Lung microvascular endothelial cell (primary cell): Measurements from ENCODE around the gene CMTM3. TPM values are rescaled to one million over a fixed set of nuclear protein-coding genes. Genes with fewer than 3 reads are reported as not detected.
"Not testable (repeated sequence)": the region's sequence is repeated elsewhere in the genome, so short reads cannot be mapped to it uniquely, and the experiment has no call there.

ENCODE experiments used
- DNase-seq, 2 donors: peaks; one replicate each; pipeline versions ENCODE4 v3.0.0 to v3.0.0-alpha.2; 2010; ENCODE audit warnings: low read depth in 2 of 2
- total RNA-seq: library from RNA; depleted of rRNA; stranded (reverse); fragments of >200 nt; gene quantifications from 2 replicates; pipeline ENCODE4 v1.2.1, GENCODE V29; 2014

Gene CMTM3
- total RNA-seq, 1 donor from 2014 or later, result 28.0 TPM

- not testable (repeated sequence) for DNase-seq
Observed at GRCh38 chr16:66631558-66631957, 27.1 kb downstream of the CMTM3 start.

GRCh38 chr16:66634527-66635196 is 30.2 kb downstream of the CMTM3 start:
- DNase-seq, result no peak

GRCh38 chr16:66635406-66635805 is 30.9 kb downstream of the CMTM3 start:
- no peak for DNase-seq

- DNase-seq, result no peak
Observed at GRCh38 chr16:66636199-66636598, 31.7 kb downstream of the CMTM3 start.

- no peak for DNase-seq
Observed at GRCh38 chr16:66637806-66638205, 33.3 kb downstream of the CMTM3 start.

- no peak for DNase-seq
Observed at GRCh38 chr16:66639091-66639885, 34.8 kb downstream of the CMTM3 start.

GRCh38 chr16:66640724-66641314 is 36.3 kb downstream of the CMTM3 start:
- no peak for DNase-seq

GRCh38 chr16:66641387-66641786 is 36.9 kb downstream of the CMTM3 start:
- no peak for DNase-seq

- DNase-seq, result no peak
Observed at GRCh38 chr16:66647866-66648265, 43.4 kb downstream of the CMTM3 start.

- DNase-seq, result no peak
Observed at GRCh38 chr16:66649167-66649566, 44.7 kb downstream of the CMTM3 start.

- no peak for DNase-seq
Observed at GRCh38 chr16:66649636-66650205, 45.2 kb downstream of the CMTM3 start.

GRCh38 chr16:66650707-66651473 is 46.4 kb downstream of the CMTM3 start:
- DNase-seq, result peak; percentile 79 to 80

GRCh38 chr16:66651474-66651765 is 46.9 kb downstream of the CMTM3 start:
- DNase-seq, result no peak

GRCh38 chr16:66651965-66652364 is 47.5 kb downstream of the CMTM3 start:
- DNase-seq, result no peak

- DNase-seq, result no peak
Observed at GRCh38 chr16:66652661-66653360, 48.3 kb downstream of the CMTM3 start.

GRCh38 chr16:66653581-66654350 is 49.3 kb downstream of the CMTM3 start:
- DNase-seq, result no peak

- DNase-seq, result no peak
Observed at GRCh38 chr16:66656547-66656946, 52.0 kb downstream of the CMTM3 start.

- no peak for DNase-seq
Observed at GRCh38 chr16:66658143-66658859, 53.8 kb downstream of the CMTM3 start.

GRCh38 chr16:66658860-66659190 is 54.3 kb downstream of the CMTM3 start:
- no peak for DNase-seq
